Urinary bladder (tissue), 4 donors: Measurements from ENCODE around the gene SEMA3D. TPM values are rescaled to one million over a fixed set of nuclear protein-coding genes. Genes with fewer than 3 reads are reported as not detected.

ENCODE experiments used
- DNase-seq: peaks from one replicate; pipeline ENCODE4 v3.0.0-alpha.2; 2015; ENCODE audit errors: extremely low spot score
- H3K27ac ChIP-seq: one replicate; pipeline ENCODE4 v1.5.1; 2013; ENCODE audit warnings: low read depth, mild to moderate bottlenecking, moderate library complexity
- H3K36me3 ChIP-seq: one replicate; pipeline ENCODE4 v1.6.1; 2013; ENCODE audit warnings: mild to moderate bottlenecking, moderate library complexity; ENCODE audit not compliant: insufficient read depth
- H3K4me1 ChIP-seq: one replicate; pipeline ENCODE4 v1.6.1; 2013; ENCODE audit warnings: mild to moderate bottlenecking, moderate library complexity; ENCODE audit not compliant: insufficient read depth
- H3K4me3 ChIP-seq: one replicate; pipeline ENCODE4 v1.5.1; 2013; ENCODE audit warnings: low read depth, low read length
- WGBS: extraction: QIAGEN DNeasy Blood & Tissue Kit; methylation state at CpG from one replicate; pipeline ENCODE4 v1.1.7; 2013; 5-methylcytosine and 5-hydroxymethylcytosine counted together
- polyA plus RNA-seq: library from polyadenylated mRNA; stranded (reverse); fragments of 200-250 nt; gene quantifications from one replicate; pipeline ENCODE4 v1.2.3, GENCODE V29; 2013
- total RNA-seq: library from RNA; depleted of rRNA; stranded (reverse); fragments of >200 nt; gene quantifications from one replicate; pipeline ENCODE4 v1.2.3, GENCODE V29; 2014
- donor health status: healthy with polysubstance abuse.
- donor health status: healthy.

SEMA3D gene
- total and polyA plus RNA-seq, 2 donors, result 3.8 to 102 TPM

- Histone ChIP-seq H3K4me1 (no peaks in the 10 kb centered on the region), H3K27ac (no peak overlapping the region), H3K4me3 (no peak overlapping the region), H3K36me3 (no peaks in the 10 kb centered on the region)
- 93% methylated on average over 3 of the region's 3 CpGs for WGBS
- no peak for DNase-seq
Measured at GRCh38 chr7:85019778-85020177, 167.1 kb downstream of the SEMA3D start.

GRCh38 chr7:85019176-85019575 is 167.7 kb downstream of the SEMA3D start:
- no peak overlapping the region for H3K27ac ChIP-seq
- no peak for DNase-seq
- H3K36me3 ChIP-seq, result no peaks in the 10 kb centered on the region
- H3K4me1 ChIP-seq, result no peaks in the 10 kb centered on the region
- 89% methylated on average over 1 of the region's 1 CpG for WGBS
- H3K4me3 ChIP-seq, result no peak overlapping the region

DNA sequence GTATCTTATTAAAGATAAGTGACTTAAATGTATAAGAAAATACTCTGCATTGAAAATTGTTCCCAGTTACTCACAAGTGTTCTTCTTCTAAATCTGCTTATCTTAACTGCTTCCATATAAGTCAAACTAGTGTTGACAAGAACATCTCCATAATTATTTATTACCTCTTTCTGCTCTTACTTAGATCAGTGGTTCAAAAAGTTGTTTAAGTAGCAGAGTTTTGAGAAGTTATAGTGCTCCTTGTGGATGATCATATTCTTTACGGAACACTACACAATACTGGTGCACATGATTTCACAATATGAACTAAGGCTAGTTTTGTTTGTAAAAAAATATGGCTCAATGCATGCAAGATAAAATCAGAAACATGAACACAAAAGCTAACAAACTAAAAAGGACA is 168.4 kb downstream of the SEMA3D start:
- Histone ChIP-seq H3K27ac (no peak overlapping the region), H3K4me3 (no peak overlapping the region), H3K36me3 (no peaks in the 10 kb centered on the region), H3K4me1 (no peaks in the 10 kb centered on the region)
- no peak for DNase-seq
- 76% methylated on average over 1 of the region's 1 CpG for WGBS

DNA sequence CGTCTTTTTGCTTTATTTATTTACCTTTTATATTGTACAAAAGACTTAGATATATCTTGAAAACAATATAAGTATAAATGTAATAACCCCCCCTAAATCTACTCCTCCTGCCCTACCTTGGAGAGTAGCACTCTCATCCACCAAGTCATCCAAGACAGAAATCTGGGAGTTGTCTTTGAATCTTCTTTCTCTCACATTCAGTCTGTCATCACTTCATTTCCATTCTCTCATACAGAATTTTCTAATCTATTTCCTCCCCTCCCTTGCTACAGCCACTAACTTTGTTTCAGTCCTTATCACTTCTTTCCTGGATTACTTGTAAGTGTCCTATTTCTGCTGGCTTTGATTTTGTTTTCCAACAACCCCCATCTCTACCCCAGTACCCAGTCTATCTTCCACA is 170.6 kb downstream of the SEMA3D start:
- WGBS, result 97% methylated on average over 1 of the region's 1 CpG

DNA sequence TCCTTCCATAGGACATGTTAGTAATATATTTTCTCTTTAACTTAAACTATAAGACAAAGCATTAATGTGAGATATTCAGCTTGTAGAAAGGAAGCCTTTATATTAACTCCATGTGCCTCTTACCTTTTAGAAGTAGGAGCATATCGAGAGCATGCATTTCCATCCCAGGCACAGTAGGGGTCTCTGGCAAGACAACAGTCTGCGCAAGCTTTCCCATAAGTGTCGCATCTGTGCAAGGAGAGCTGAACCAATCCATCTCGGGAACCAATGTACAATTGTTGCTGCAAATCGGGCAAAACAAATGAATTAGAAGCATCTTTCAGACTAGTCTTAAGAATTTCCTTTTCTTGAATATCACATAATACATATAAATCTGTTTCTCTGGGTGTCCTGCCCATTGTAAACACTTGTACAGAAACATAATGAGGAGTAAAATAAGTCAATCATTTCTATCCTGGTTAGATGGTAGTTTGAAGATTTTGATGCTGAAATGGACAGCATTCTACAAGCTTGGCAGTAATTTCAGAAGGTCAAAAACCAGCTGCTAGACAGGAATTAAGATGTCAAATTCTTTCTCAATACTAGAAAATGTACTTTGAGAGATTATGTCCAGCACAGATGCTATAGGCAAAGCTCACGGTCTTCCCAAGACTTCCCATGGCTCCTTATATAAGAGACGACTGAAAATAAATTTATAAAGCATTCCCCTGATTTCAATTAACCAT is 171.8 kb downstream of the SEMA3D start:
- H3K36me3 ChIP-seq, result no peaks in the 10 kb centered on the region
- no peaks in the 10 kb centered on the region for H3K4me1 ChIP-seq
- WGBS, result 95% methylated on average over 7 of the region's 7 CpGs
- DNase-seq, result no peak
- no peak overlapping the region for H3K27ac ChIP-seq
- no peak overlapping the region for H3K4me3 ChIP-seq

More for the DNA sequence above, 170.6 kb downstream of the SEMA3D start:
- Histone ChIP-seq H3K4me1 (no peaks in the 10 kb centered on the region), H3K36me3 (no peaks in the 10 kb centered on the region), H3K4me3 (no peak overlapping the region), H3K27ac (no peak overlapping the region)
- DNase-seq, result no peak

- H3K36me3 ChIP-seq, result no peaks in the 10 kb centered on the region
- no peaks in the 10 kb centered on the region for H3K4me1 ChIP-seq
- H3K27ac ChIP-seq, result no peak overlapping the region
- H3K4me3 ChIP-seq, result no peak overlapping the region
- no peak for DNase-seq
- WGBS, result 95% methylated on average over 4 of the region's 4 CpGs
Measured at GRCh38 chr7:85011127-85011526, 175.7 kb downstream of the SEMA3D start.

DNA sequence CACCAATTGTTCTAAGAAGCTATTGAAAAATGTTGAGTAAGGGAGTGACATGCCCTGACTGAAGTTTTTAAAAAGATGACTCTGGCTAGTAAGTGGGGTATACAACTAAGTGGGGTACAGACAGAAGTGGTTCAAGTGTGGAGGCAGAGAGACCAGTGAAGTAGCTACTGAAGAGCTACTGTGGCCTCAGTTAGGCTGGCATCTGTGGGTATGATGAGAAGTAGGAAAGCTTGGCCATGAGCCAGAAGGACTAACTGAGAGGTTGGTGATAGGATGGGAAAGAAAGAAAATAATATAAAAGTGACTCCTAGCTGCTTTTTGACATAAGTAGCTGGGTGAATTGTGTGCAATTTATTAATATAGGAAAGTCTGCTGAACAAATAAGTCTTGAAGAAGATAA is 176.6 kb downstream of the SEMA3D start:
- DNase-seq, result no peak
- Histone ChIP-seq H3K27ac (no peak overlapping the region), H3K4me3 (no peak overlapping the region), H3K36me3 (no peaks in the 10 kb centered on the region), H3K4me1 (no peaks in the 10 kb centered on the region)

DNA sequence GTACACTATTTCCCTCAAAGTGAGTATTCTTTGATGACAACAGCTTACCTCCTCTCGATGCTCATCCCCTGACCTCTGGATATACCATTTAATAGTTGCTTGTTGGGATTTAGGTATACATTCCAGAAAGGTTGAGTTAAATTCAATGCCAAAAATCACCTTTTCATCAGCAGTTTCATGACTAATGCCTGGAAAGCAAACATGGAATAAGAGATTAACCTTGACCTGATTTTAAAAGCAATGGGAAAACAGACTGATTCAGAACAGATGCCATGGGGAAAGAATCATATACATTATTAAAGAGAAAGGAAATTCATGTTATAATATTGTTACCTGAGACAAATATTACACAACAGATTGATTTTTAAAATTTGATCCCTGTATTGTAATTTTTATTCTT is 180.1 kb downstream of the SEMA3D start:
- WGBS, result 93% methylated on average over 1 of the region's 1 CpG
- Histone ChIP-seq H3K4me1 (no peaks in the 10 kb centered on the region), H3K36me3 (no peaks in the 10 kb centered on the region), H3K27ac (no peak overlapping the region), H3K4me3 (no peak overlapping the region)
- no peak for DNase-seq

DNA sequence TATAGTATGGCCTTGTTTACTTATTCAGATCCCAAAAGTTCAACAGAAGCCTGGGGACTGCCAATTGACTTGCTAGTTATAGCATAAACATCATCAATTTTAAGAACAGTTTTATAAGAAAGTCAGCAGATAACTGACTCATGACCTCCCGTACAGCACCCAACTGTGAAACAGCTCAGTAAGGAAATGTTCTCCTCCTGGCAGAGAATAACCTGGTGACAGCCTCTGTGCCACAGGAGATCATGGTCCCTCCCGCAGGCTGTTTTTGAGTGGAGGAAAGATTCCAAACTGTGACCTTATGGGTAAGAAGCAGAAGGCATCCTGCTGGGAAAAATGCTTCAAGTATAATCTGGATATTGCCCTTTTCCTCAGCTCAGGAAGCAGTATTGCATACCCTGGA is 182.5 kb downstream of the SEMA3D start:
- no peak overlapping the region for H3K27ac ChIP-seq
- WGBS, result 28% methylated on average over 2 of the region's 2 CpGs
- H3K4me3 ChIP-seq, result no peak overlapping the region
- H3K36me3 ChIP-seq, result no peaks in the 10 kb centered on the region
- no peak for DNase-seq
- H3K4me1 ChIP-seq, result no peaks in the 10 kb centered on the region

DNA sequence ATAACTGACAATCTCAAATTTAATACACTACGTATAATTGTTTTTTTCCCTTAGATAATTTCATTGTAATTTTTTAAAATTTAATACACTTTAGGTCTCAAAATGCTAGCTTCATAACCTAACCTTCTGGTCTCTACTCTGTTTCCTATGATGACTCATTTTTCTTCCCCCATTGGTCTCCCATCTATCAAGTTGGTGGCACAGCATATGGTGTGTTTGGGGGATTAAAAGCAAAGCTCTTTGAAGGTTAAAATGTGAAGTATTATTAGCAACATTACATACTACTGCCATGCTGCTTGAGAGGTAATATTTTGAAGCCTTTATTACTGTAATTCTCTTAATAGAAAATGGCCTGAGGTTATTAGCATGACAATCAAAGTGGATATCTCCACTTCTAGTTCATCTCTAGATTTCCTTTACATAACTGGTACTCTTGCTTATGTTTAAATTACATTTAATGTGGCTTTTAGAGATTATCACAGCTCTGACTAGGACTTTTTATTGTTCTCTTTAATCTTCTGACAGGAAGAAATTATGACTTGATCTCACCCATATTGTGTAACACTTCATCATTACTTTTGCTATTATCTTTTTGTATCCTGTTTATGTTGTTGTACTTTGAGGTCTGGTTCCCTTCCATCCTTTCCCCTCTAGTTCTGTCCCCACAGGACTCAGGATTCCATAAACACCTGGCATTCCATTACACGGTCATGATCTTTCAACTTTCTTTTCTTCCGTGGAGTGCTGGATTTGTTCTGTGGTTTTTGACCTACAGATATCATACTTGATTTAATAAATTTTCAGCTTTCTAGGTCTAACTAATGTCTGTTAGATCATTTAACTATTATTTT is 185.1 kb downstream of the SEMA3D start:
- DNase-seq, result no peak
- no peak overlapping the region for H3K27ac ChIP-seq
- no peak overlapping the region for H3K4me3 ChIP-seq
- WGBS, result 78% methylated on average over 3 of the region's 3 CpGs
- H3K36me3 ChIP-seq, result peaks cover 1% of the 10 kb centered on the region
- H3K4me1 ChIP-seq, result no peaks in the 10 kb centered on the region

DNA sequence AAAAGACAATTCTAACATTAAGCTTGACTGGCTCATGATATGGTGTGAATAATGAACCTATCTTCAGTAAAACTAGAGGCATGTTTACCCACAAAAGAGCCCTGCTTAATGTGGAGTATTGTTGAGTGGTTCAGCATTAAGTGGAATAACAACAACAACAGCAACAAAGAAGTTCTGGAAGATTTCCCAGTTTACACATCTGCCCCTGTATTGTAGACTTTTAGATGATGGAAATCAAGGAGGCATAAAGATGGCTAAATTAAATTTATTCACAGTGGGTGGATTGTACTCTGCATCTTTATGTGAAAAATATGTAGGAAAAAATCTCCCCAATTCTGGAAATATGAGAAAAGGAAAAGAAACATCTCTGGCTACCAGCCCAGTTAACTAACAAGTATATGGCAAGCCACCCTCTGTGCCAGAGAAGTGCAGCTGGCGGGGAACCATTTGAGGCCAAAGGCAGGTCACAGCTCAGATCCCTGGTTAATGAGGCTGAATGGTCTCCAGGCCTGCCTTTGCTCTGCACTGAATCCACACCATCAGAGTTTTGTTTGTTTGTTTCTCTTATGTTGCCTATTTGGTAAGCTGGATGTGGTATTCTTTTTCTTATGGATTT is 186.0 kb downstream of the SEMA3D start:
- 98% methylated on average over 1 of the region's 1 CpG for WGBS
- Histone ChIP-seq H3K27ac (no peak overlapping the region), H3K4me1 (no peaks in the 10 kb centered on the region), H3K4me3 (no peak overlapping the region), H3K36me3 (peaks cover 1% of the 10 kb centered on the region)
- no peak for DNase-seq

DNA sequence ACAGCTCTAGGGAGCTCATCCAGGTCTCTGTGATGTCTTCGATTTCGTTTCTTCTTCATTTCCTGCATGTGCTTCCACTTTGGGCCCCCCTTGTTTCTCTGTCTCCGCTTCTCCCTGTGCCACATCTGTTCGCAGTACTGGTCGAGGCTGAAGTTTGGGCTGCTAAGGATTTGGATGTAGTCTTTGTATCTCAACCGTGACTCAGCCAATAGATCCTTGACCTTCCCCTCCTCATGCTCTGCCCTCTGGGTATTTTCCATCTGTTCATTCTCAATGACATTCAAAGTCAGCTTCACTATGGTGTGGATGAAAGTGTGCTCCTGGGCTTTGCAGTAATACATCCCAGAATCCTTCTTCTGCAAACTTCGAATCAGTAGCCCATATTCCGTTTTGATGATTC is 187.4 kb downstream of the SEMA3D start:
- H3K4me1 ChIP-seq, result no peaks in the 10 kb centered on the region
- H3K36me3 ChIP-seq, result peaks cover 1% of the 10 kb centered on the region
- DNase-seq, result no peak
- no peak overlapping the region for H3K4me3 ChIP-seq
- no peak overlapping the region for H3K27ac ChIP-seq
- 97% methylated on average over 8 of the region's 8 CpGs for WGBS

- DNase-seq, result no peak
- no peaks in the 10 kb centered on the region for H3K4me1 ChIP-seq
- peaks cover 1% of the 10 kb centered on the region for H3K36me3 ChIP-seq
- H3K27ac ChIP-seq, result no peak overlapping the region
- H3K4me3 ChIP-seq, result no peak overlapping the region
Measured at GRCh38 chr7:84998665-84999064, 188.2 kb downstream of the SEMA3D start.

GRCh38 chr7:84997626-84998025 is 189.2 kb downstream of the SEMA3D start:
- 80% methylated on average over 2 of the region's 2 CpGs for WGBS

More at GRCh38 chr7:84997626-84998025, 189.2 kb downstream of the SEMA3D start:
- Histone ChIP-seq H3K4me3 (no peak overlapping the region), H3K4me1 (no peaks in the 10 kb centered on the region), H3K27ac (no peak overlapping the region), H3K36me3 (peaks cover 1% of the 10 kb centered on the region)
- DNase-seq, result no peak
